HT1080 (cell line): ENCODE data around the gene TP53BP1. TPM values are rescaled to one million over a fixed set of nuclear protein-coding genes. Genes with fewer than 3 reads are reported as not detected.

Source experiments
- DNase-seq: peaks from one replicate; pipeline ENCODE4 v3.0.0-alpha.2; 2015; ENCODE audit warnings: low read depth
- total RNA-seq: library from RNA; depleted of rRNA; stranded (reverse); fragments of >200 nt; shearing (Covaris generic); gene quantifications from 2 replicates; pipeline ENCODE4 v1.2.3, GENCODE V29; 2014; rRNA removed

The TP53BP1 gene
- total RNA-seq, 1 experiment from 2014 or later, result 23.4 TPM

- DNase-seq, result no peak
These were observed 131.5 kb downstream of the TP53BP1 start for GRCh38 chr15:43361313-43361903.

GRCh38 chr15:43360821-43361220 lies 132.1 kb downstream of the TP53BP1 start:
- DNase-seq, result no peak

Other genes with a start within 250 kb of the TP53BP1 start
- gene TGM5, start 226.2 kb downstream of the TP53BP1 start, total RNA-seq, result 0.20 and 0.98 TPM in 2 replicates
- not detected in 2 replicates for gene TGM7, start 190.9 kb downstream of the TP53BP1 start, total RNA-seq
- gene LCMT2, start 162.6 kb downstream of the TP53BP1 start, total RNA-seq, result 10.5 and 11.6 TPM in 2 replicates
- 17.9 and 23.0 TPM in 2 replicates for gene ZSCAN29, start 122.1 kb downstream of the TP53BP1 start, total RNA-seq
- gene TUBGCP4, start 122.1 kb downstream of the TP53BP1 start, total RNA-seq, result 19.3 and 23.4 TPM in 2 replicates
- gene MAP1A, start 24.5 kb upstream of the TP53BP1 start, total RNA-seq, result 1.4 and 1.7 TPM in 2 replicates
- 4.1 and 6.7 TPM in 2 replicates for gene PPIP5K1, start 97.1 kb upstream of the TP53BP1 start, total RNA-seq
- 0.20 and 0.27 TPM in 2 replicates for gene CKMT1B, start 100.9 kb upstream of the TP53BP1 start, total RNA-seq
- gene STRC, start 125.6 kb upstream of the TP53BP1 start, total RNA-seq, result not detected in 2 replicates
- gene CATSPER2, start 155.7 kb upstream of the TP53BP1 start, total RNA-seq, result 0.03 and 0.57 TPM in 2 replicates
- 0.26 TPM in 1 of 2 replicates, not detected in the other for gene CKMT1A, start 200.7 kb upstream of the TP53BP1 start, total RNA-seq